GM19193 (cell line): ENCODE data around the gene FAM174B.

Experiments
- POLR2A ChIP-seq: IDR thresholded peaks from 4 replicates; pipeline ENCODE4 v1.6.1; 2011; ENCODE audit not compliant: insufficient read depth, insufficient read length; ENCODE audit errors: extremely low read depth

Gene FAM174B

GRCh38 chr15:92670621-92671020 is 15.0 kb upstream of the FAM174B start:
- TF ChIP-seq POLR2A = no peak

- no peak for TF ChIP-seq POLR2A
Measured at GRCh38 chr15:92669432-92669831, 13.9 kb upstream of the FAM174B start.

DNA sequence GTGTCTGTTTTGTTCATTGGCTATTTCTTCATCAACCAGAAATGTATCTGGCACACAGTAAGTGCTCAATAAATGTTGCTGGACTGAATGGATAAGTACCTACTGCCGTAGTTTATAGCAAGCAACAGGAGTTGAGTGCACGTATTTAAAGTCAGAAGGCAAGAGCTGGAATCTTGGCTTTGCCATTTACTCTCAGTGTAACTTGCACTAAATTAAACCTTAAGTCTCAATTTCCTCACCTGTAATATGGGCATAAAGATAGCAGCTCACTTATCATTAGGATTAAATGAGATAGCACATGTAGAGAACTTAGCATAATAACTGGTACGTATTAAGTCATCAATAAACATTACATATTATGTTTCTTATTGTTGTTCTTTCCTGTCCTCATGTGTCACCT is 13.0 kb upstream of the FAM174B start:
- TF ChIP-seq POLR2A = no peak

- TF ChIP-seq POLR2A = no peak
Measured at GRCh38 chr15:92667970-92668485, 12.5 kb upstream of the FAM174B start.

- TF ChIP-seq POLR2A = no peak
Measured at GRCh38 chr15:92667287-92667904, 11.8 kb upstream of the FAM174B start.

- TF ChIP-seq POLR2A = no peak
Measured at GRCh38 chr15:92666780-92667179, 11.2 kb upstream of the FAM174B start.

DNA sequence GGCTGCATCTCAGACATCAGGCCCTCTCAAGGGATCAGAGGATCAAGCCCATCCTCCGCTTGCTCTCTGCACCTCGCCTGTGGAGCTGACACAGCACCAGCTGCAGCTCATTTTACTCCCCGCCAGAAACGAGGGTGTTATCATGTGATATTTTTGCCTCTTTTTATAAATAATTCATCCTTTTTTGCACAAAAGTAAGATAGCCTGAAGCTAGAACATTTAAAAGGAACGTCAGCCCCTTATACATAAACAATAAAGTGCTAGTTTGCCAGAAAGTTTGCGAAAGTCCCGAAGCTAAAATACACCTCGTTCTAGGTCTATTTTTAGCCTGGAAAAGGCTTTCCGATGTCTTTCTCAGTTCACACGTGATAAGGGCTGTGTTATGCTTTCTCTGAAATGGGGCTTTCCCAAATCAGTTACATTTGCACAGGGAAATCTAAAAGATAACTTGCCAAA is 9.6 kb upstream of the FAM174B start:
- no peak for TF ChIP-seq POLR2A

GRCh38 chr15:92664178-92664900 is 8.8 kb upstream of the FAM174B start:
- no peak for TF ChIP-seq POLR2A

GRCh38 chr15:92663250-92663951 is 7.8 kb upstream of the FAM174B start:
- TF ChIP-seq POLR2A = no peak

DNA sequence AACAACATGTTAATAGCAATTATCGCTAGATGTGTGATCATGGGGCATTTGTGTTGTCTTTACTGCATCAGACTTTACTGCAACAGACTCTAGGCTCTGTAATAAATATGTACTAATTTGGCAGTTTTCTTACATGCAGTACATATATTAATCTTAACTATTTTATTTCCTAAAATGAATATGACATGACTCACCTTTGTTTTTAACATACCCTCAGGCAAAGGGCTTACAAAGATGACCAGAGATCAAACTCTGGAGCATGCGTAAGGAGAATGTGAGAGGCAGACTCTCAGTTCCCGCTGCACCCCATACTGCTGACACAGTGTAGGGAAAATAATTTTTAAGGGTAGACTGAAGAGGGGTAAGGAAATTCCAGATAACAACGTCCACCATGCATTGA is 7.2 kb upstream of the FAM174B start:
- TF ChIP-seq POLR2A = no peak

GRCh38 chr15:92661956-92662355 is 6.4 kb upstream of the FAM174B start:
- TF ChIP-seq POLR2A = no peak

- no peak for TF ChIP-seq POLR2A
Measured at GRCh38 chr15:92661069-92661468, 5.5 kb upstream of the FAM174B start.

DNA sequence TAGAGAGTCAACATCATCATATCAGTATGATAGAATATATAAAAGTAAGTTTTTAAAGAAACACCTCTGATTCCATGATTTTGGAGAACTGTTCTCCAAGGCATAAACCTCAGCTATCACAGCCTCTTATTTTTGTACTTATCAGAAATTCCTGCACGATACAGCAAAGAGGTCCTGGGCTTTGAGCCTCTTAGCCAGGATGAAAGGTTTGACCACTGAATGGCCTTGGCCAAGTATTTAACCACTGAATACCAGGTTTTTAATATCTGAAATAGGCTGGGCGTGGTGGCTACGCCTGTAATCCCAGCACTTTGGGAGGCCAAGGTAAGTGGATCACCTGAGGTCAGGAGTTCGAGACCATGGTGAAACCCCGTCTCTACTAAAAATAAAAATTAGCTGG is 1.9 kb upstream of the FAM174B start:
- no peak for TF ChIP-seq POLR2A

DNA sequence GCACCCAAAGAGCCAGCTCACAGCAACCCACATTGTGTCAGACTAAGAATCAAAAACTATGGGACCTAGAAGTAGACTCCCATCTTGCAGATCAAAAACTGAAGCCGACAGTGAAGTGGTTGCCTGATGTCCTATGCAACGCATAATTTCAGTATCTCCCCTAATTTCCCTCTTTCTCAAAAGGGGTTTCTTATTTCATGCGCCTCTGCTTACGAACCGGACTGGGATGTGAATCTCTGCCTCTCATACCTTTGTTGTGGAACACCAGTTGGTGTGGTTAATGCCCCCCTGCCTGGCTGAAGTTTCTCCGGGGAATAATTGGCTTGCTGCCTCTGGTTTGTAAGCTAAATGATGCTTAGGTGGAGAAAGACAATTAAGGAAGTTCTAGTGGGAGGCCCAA is 514 bp upstream of the FAM174B start:
- no peak for TF ChIP-seq POLR2A

- TF ChIP-seq POLR2A = no peak
Measured at GRCh38 chr15:92654662-92655061, 913 bp downstream of the FAM174B start.

- no peak for TF ChIP-seq POLR2A
Measured at GRCh38 chr15:92653836-92654539, 1.6 kb downstream of the FAM174B start.

GRCh38 chr15:92653366-92653765 is 2.2 kb downstream of the FAM174B start:
- no peak for TF ChIP-seq POLR2A
